ENCODE data around the gene FCER1G.
A peak's percentile ranks its signal among the peaks of the same experiment; 100 is the strongest.
"Not testable (repeated sequence)": the region's sequence is repeated elsewhere in the genome, so short reads cannot be mapped to it uniquely, and the experiment has no call there.

The FCER1G gene

GRCh38 chr1:161206411-161207140, 8.5 kb upstream of the FCER1G start:
- no peak for DNase-seq (ENCODE audit: low read depth in 2 of 2)

GRCh38 chr1:161207173-161207572, 7.9 kb upstream of the FCER1G start:
- no peak for DNase-seq (ENCODE audit: low read depth in 2 of 2)

GRCh38 chr1:161209790-161210409, 5.2 kb upstream of the FCER1G start:
- no peak for DNase-seq (ENCODE audit: low read depth in 2 of 2)

GRCh38 chr1:161214369-161214768, 726 bp upstream of the FCER1G start:
- no peak for DNase-seq (ENCODE audit: low read depth in 2 of 2)

GRCh38 chr1:161216945-161217712, 2.0 kb downstream of the FCER1G start:
- DNase-seq (ENCODE audit: low read depth in 2 of 2), result no peak

- no peak for DNase-seq (ENCODE audit: low read depth in 2 of 2)
Measured at GRCh38 chr1:161217831-161218230, 2.7 kb downstream of the FCER1G start.

- DNase-seq (ENCODE audit: low read depth in 2 of 2), result no peak
Measured at GRCh38 chr1:161218301-161219077, 3.4 kb downstream of the FCER1G start.

GRCh38 chr1:161219078-161219892, 4.2 kb downstream of the FCER1G start:
- DNase-seq (ENCODE audit: low read depth in 2 of 2), result no peak

GRCh38 chr1:161220002-161220401, 4.9 kb downstream of the FCER1G start:
- DNase-seq (ENCODE audit: low read depth in 2 of 2), result no peak

- DNase-seq (ENCODE audit: low read depth in 2 of 2), result no peak
Measured at GRCh38 chr1:161222175-161223019, 7.3 kb downstream of the FCER1G start.

- DNase-seq (ENCODE audit: low read depth in 2 of 2), result no peak
Measured at GRCh38 chr1:161223805-161224694, 9.0 kb downstream of the FCER1G start.

GRCh38 chr1:161224695-161225087, 9.6 kb downstream of the FCER1G start:
- not testable (repeated sequence) for DNase-seq (ENCODE audit: low read depth in 2 of 2)

GRCh38 chr1:161225178-161225533, 10.1 kb downstream of the FCER1G start:
- no peak for DNase-seq (ENCODE audit: low read depth in 2 of 2)

GRCh38 chr1:161225534-161226319, 10.6 kb downstream of the FCER1G start, which contains the start of gene TOMM40L:
TOMM40L (plus strand) TSS chr1:161226060; CDS start chr1:161226490, 430 bp downstream.
- peak; percentile 99 for DNase-seq (ENCODE audit: low read depth in 2 of 2)

GRCh38 chr1:161226320-161226711, 11.2 kb downstream of the FCER1G start:
- DNase-seq (ENCODE audit: low read depth in 2 of 2), result no peak

- no peak for DNase-seq (ENCODE audit: low read depth in 2 of 2)
Measured at GRCh38 chr1:161226759-161227158, 11.7 kb downstream of the FCER1G start.

GRCh38 chr1:161227196-161227871, 12.2 kb downstream of the FCER1G start:
- peak; percentile 20 to 22 for DNase-seq (ENCODE audit: low read depth in 2 of 2)

GRCh38 chr1:161228032-161228431, 12.9 kb downstream of the FCER1G start:
- DNase-seq (ENCODE audit: low read depth in 2 of 2), result no peak

All from fibroblast of skin of left biceps (primary cell).